ENCODE results near the gene ADAMTS7.
"Not testable (repeated sequence)": the region's sequence is repeated elsewhere in the genome, so short reads cannot be mapped to it uniquely, and the experiment has no call there.

GRCh38 chr15:78798355-78798754 is 12.9 kb downstream of the ADAMTS7 start:
- TF ChIP-seq, protein P1, sequence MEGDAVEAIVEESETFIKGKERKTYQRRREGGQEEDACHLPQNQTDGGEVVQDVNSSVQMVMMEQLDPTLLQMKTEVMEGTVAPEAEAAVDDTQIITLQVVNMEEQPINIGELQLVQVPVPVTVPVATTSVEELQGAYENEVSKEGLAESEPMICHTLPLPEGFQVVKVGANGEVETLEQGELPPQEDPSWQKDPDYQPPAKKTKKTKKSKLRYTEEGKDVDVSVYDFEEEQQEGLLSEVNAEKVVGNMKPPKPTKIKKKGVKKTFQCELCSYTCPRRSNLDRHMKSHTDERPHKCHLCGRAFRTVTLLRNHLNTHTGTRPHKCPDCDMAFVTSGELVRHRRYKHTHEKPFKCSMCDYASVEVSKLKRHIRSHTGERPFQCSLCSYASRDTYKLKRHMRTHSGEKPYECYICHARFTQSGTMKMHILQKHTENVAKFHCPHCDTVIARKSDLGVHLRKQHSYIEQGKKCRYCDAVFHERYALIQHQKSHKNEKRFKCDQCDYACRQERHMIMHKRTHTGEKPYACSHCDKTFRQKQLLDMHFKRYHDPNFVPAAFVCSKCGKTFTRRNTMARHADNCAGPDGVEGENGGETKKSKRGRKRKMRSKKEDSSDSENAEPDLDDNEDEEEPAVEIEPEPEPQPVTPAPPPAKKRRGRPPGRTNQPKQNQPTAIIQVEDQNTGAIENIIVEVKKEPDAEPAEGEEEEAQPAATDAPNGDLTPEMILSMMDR (IDR thresholded peaks at IDR 0.05), result not testable (repeated sequence)
- not testable (repeated sequence) for TF ChIP-seq ZFX (IDR thresholded peaks at IDR 0.05; ENCODE audit: borderline replicate concordance)

All from 22Rv1 (cell line).